Measurements from ENCODE around the gene ATL3.

DNA sequence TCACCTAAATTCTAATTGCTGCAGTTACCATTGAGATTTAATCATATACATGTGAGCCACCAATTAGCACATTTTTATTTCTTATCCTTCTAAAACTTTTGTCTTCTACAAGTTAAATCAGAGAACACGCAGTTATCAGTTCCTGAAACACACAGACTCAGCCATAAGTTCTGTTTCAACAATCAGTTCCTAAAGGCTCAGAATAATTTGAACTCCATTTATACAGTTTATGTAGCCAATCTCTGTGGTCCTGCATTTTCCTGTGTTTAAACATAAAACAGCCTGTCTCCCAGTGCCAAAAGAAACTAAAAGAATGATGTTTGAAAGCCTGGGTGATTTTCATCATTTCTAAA, 59.8 kb downstream of the ATL3 start:
- TF ChIP-seq, protein P1, sequence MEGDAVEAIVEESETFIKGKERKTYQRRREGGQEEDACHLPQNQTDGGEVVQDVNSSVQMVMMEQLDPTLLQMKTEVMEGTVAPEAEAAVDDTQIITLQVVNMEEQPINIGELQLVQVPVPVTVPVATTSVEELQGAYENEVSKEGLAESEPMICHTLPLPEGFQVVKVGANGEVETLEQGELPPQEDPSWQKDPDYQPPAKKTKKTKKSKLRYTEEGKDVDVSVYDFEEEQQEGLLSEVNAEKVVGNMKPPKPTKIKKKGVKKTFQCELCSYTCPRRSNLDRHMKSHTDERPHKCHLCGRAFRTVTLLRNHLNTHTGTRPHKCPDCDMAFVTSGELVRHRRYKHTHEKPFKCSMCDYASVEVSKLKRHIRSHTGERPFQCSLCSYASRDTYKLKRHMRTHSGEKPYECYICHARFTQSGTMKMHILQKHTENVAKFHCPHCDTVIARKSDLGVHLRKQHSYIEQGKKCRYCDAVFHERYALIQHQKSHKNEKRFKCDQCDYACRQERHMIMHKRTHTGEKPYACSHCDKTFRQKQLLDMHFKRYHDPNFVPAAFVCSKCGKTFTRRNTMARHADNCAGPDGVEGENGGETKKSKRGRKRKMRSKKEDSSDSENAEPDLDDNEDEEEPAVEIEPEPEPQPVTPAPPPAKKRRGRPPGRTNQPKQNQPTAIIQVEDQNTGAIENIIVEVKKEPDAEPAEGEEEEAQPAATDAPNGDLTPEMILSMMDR (IDR thresholded peaks at IDR 0.05; ENCODE audit: poor library complexity): no peak
- TF ChIP-seq EZH2 (IDR thresholded peaks at IDR 0.05; ENCODE audit: borderline replicate concordance) (no peak), EZH2phosphoT487 (IDR thresholded peaks at IDR 0.05; ENCODE audit: low read depth, severe bottlenecking, unreplicated experiment) (no peak)

Data from hepatocyte (in vitro differentiated cells).